Measurements from ENCODE around the gene CIAO2A.
A peak's percentile ranks its signal among the peaks of the same experiment; 100 is the strongest.
"Not testable (repeated sequence)": the region's sequence is repeated elsewhere in the genome, so short reads cannot be mapped to it uniquely, and the experiment has no call there.

CIAO2A gene

DNA sequence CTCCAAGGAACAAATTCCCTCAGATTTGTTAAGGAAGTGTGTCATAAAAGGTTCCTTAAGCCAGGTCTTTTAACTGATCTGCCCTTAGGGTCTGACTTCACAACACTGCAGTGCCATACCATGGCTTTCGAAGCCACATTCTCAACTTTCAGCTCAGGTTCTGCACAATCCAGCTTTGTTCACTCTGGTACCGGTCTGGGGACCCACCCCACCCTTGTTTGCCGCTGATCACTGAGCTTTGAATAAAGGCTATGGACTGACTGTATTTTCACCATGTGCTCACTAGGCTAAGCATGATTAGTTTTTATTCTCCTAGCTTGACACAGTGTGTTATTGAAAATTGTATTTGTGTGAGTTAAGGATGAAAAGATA is 18.0 kb upstream of the CIAO2A start:
- DNase-seq: peak in 1 of 14 donors; percentile 8

DNA sequence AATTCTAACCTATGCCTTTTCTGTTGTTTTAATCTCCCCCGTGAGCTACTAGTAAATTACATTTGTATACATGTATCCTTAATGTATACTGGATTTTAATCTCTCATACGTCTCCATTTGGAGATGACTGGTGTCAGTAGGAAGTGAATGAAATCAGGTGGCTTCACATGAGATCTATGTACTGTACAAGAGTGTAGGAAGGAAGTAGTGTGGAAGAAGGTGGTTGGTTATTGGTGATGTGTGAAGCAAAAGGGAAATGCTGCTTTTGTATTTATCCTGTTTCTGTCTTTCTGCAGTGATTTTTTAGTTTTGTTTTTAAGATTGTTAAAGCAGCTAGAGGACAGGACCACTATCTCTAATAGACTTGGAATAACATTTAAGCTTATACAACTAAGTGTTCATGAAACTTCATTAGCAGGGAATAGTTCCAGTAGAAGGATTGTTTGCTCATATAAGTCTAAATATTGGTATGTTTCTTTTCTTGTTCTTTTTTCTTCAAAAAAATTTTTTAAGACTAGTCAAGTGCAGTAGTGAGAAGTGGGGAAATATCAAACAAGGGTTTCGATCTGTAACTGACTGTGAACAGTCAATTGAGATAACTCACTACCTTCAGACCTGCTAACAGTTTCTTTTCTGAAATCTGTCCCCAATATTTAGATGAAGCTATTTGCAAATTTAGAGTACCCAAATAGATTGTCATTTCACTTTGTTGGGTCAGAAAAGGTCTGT is 17.5 kb upstream of the CIAO2A start:
- no peak for DNase-seq

DNA sequence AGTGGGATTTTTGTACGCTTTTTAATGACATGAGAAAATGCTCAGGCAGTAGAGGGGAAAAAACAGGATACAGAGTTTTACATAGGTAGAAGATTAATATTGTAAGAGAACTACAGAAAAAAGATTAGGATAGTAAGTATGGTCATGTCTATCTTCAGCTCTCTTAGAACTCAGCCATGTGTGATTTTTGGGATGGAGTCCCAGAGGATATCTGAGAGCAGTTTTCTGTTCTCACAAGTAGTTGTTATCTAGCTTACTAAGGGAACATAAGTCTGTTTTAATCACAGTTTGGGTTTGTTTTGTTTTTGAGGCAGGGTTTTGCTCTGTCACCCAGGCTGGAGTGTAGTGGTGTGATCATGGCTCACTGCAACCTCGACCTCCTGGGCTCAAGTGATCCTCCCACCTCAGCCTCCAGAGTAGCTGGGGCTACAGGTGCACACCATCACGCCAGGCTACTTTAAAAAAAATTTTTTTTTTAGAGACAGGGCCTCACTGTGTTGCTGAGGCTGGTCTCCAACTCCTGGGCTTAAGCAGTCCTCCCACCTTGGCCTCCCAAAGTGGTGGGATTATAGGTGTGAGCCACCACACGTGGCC is 16.6 kb upstream of the CIAO2A start:
- DNase-seq: not testable (repeated sequence)

DNA sequence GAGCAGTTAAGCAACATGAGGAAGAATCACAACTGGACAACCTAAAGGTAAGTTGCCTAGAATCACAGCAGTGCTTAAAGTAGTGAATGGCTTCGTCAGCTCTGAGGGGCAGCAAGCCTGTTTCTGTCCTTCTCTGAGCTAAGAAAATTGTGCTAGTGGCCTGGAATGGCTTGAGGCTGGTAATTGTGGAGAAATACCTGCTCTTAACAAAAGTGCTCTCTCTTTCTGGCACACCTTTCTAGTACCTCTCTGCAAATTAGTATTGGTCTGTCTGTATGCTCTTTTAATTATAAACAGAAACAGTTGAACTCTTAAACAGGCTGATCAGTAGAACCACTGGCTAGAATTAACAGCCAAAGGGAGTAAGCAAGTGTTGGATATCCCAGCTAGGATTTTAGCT is 13.7 kb upstream of the CIAO2A start:
- no peak for DNase-seq

DNA sequence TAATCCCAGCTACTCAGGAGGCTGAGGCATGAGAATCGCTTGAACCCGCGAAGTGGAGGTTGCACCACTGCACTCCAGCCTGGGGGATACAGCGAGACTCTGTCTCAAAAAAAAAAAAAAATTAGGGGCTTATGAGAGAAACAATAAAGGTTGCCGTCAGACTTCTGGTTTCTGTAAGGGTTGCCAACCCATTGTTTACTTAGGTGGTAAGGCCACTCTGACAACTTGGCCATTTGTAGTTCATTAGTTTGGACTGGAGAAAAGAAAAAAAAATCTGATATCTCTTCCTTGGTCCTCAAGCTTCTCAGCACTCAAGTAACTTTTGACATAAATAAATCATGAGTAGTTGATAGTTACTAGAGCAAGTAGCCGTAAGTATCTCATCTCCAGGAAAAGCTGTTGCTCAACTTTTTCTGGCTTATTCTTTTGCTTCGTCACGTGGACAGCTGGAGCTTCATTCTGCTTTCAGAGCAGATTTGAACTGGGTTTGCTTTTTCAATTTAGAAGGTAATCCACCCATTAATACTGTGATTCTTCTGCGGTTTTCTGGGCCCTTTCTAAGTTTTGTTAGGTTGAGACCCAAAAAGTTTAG is 11.6 kb upstream of the CIAO2A start:
- no peak for DNase-seq

DNA sequence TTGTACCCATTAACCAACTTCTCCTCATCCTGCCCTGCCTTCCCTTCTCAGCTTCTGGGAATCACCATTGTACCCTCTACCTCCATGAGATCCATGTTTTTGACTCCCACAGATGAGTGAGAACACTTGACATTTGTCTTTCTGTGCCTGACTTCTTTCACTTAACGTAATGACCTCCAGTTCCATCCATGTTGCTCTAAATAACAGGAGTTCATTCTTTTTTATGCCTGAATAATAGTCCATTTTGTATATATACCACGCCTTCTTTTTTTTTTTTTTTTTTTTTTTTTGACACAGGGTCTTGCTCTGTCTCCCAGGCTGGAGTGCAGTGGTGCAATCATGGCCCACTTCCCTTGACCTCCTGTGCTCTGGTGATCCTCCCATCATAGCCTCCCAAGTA is 8.9 kb upstream of the CIAO2A start:
- no peak for DNase-seq

DNA sequence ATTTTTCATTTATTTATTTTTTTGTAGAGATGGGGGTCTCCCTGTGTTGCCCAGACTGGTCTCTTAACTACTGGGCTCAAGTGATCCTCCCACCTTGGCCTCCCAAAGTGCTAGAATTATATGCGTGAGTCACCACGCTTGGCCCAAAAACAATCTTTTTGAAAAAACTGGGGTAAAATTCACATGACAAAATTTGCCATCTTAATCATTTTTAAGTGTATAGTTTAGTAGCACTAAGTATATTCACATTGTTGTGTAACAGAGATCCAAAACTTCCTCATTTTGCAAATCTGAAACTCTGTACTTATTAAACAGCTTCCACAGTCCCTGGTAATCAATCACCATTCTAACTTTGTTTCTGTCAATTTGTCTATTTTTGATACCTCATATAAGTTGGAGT is 7.3 kb upstream of the CIAO2A start:
- no peak for DNase-seq

DNA sequence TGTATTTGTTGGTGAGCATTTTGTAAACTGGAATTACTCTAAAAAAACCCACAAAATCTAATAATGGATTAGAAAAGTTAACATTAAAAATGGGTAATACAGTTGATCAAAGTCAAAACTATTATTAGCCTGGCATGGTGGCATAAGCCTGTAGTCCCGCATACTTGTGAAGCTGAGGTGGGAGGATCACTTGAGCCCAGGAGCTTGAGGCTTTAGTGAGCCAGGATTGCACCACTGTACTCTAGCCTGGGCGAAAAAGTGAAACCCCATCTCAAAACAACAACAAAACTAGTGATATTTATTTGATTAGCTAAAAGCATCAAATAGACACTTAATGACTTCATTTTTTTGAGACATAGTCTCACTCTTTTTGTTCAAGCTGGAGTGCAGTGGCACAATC is 5.7 kb upstream of the CIAO2A start:
- no peak for DNase-seq

DNA sequence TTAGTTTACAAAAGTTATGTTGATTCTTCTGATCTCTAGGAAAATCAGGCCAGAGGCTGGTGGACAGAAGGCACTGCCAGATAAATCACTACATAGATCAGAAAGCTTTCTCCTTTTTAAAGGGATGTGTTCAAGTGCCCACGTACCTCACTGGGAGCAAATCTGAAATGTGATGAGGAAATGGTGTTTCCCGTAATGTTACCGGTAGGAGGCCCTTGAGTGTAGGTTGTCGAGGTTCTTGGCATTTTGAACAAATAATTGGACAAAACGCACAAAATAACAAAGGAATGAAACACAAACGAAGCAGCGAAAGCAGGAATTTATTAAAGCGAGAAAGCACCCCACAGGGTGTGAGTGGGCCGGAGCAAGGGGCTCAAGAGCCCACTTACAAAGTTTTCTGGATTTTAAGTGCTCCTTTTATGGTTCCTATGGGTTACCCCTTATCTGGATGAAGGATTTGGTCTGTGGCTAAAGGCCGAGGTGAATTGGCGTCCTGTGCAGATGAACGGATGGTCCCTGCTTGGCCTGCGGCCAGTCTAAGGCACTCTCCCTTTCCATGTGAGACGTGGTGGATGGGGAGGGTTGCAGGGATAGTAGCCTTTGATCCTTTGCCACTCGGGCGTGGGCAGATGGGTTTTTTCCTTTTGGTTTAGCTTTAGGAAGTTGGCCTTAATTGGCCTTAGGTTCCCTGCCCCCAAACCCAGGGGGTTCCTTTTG is 3.2 kb upstream of the CIAO2A start:
- DNase-seq: no peak

DNA sequence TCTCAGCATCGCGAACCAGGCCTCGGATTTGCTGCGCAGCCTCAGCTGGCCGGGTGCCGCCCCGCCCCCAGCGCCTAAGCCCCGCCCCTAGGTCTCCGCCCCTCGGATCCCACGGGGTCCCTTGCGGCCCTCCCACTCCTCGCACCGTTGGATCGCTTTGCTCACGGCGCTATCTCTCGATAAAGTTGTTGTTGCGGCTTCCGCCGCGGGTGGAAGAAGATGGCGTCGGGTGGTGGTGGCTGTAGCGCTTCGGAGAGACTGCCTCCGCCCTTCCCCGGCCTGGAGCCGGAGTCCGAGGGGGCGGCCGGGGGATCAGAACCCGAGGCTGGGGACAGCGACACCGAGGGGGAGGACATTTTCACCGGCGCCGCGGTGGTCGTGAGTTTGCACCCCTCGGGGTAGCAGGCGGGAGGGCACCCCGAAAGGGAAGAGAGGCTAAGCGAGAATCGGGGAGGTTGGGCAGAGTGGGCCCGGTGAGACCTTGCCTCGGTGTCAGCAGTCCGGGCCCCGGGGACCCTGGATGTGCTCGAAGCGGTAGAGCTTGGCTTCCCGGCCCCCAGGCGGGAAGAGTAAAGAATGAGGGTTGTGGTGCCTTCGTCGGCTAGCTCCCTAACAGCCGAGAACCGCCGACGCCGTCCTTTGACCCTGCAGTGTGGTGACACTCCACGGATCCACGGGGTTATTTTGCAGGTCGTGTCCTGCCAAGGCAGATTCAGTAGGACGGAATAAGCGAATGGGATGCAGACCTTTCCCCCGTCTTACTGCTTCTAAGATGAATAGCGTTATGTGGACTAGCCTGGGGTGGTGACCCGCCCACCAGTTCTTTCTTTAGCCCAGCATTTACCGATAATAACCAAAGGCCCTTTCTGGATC is 2.4 kb upstream of the CIAO2A start, which contains the start of gene SNX1:
Gene SNX1 (plus strand): TSS at position 188 of the 873 bp plus-strand sequence. CDS start 32 bp downstream, at position 220.
- DNase-seq: peak; percentile 54 to 96 (median 91)

DNA sequence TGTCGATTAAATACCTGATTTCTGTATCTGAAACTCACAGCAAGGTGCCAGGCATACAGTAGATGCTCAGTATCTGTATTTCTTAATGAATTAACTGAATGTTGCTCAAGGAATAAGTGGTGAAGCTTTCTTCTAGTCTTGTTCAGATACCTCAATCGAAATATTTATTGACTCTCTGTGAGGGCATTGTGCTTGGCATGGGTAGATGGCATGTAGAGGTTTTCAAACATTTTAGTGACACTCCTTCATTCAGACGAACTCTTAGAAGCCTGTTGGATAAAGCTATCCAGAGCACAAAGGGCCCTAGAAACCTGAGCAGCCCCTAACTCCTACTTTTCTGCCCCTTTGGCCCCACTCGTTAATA is 1.8 kb upstream of the CIAO2A start:
- no peak for DNase-seq

DNA sequence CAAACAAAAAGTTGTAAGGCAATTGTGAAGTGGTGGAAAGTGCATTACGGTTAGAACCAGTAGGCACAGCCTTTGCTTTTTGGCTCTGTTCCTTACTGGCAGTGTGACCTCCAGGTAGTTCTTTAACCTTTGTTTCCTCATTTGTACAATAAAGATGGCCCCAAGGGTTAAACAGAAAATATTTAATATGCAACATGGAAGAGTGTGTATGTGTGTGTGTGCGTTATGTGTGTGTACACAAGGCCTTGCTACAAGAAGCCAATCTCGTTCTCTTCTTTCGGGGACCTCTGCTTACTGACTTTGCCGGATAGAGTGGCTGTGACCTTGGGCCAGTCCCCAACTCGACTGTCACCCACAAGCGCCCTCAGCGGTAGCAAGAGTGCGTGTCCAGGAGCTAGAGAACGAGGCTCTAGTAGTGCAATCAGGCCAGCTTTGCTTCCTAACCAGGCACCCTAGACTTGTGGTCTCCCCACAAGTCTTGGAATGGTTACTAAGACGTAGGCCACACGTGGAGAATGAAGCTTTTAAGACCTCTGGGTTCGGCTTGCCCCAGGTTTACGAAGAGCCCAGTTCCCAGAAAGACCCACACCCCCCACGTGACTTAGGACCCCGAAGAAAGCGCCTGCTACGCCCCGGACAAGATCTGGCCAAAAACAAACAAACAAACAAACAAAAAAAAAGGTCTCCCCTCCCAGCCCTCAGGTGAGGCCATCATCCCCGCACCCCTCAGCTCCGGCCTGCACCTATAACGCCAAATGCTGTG is 593 bp downstream of the CIAO2A start:
- DNase-seq: peak in 6 of 14 donors; percentile 22 to 52 (median 44)

DNA sequence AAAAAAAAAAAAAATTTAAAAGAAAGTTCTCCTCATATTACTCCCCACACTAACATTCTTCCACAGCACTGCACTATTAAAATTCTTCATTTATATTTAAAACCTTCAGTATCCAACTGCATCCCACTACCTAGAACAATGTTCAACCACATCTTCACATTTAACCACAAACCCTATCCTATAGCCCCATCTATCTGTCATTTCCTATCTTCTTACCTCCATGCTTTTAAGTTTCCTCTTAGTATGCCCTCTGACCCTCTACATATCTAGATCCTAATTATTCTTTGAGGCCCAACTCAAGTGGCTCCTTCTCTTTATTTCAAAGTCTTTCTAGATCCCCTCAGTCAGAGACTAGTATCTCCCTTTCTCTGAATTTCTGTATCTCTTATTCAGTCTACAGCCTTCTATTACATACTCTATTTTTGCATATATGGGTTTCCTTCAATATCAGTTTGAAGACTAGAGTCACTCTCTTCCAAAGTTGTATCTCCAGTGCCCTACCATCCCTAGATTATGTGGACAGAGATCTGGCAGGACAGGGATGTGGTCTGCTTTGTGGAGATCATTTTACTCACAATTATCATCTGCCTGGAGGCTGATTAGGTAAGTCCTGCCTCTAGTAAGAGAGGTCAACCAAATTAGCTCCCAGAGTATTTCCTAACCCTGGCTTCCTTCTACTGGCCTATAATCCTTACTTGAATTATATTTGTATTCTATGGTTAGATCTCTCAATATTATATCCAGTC is 1.4 kb downstream of the CIAO2A start:
- no peak for DNase-seq

DNA sequence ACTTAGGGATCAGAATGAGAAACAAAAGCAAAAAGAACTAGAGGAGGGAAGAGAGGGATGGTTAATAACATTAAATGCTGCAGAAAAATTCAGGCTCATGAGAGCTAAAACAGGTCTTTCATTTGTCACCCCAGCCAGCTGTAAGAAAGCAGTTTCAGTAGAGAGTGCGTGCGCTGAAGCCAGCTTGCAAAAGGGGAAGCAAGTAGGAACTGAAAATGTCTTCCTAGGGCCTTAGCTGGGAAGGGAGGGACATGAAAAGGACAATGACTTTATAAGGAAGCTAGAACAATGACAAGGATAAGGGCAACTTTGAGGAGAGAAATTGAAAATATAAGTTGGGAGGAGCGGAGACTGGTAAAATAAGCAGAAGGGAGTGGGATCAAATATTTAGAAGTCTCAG is 3.1 kb downstream of the CIAO2A start:
- DNase-seq: no peak

DNA sequence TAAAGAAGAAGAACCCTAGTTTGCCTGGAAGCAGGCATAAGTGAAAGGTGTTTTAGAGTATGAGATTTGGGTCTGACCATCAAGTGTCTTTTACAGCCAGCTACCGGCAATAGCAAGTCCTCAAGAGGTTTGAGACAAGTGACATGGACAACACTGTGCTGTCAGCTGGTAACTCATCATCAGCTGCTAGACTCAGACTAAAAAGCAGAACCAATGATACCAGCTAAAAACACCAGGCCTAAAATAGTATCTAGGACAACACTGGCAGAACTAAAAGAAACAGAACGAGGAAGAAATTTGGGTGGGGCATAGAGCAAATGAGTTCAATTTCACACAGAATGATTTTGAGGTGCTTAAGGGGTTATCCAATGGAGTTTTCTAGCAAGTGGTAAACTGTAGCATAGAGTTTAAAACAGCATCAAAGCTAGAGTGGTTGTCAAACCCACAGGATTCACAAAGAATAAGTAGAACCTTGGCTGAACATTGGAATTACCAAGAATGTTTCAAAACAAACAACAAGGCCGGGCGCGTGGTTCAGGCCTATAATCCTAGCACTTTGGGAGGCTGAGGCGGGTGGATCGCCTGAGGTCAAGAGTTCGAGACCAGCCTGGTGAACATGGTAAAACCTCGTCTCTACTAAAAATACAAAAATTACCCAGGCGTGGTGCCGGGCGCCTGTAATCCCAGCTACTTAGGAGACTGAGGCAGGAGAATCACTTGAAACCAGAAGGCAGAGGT is 3.9 kb downstream of the CIAO2A start:
- DNase-seq: no peak

DNA sequence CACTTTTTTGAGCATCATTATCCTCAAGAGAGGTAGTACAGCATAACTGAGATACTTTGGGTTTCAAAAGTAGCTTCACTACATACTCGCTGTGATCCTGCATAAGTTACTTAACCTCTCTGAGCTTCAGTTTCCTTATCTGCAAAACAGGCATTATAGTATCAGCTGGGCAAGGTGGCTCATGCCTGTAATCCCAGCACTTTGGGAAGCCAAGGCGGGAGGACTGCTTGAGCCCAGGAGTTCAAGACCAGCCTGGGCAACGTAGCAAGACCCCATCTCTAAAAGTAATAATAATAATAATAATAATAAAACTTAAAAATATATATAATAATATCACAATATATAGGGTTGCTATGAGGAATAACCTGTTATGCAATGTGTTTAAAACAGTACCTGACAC is 10.9 kb downstream of the CIAO2A start:
- no peak for DNase-seq

DNA sequence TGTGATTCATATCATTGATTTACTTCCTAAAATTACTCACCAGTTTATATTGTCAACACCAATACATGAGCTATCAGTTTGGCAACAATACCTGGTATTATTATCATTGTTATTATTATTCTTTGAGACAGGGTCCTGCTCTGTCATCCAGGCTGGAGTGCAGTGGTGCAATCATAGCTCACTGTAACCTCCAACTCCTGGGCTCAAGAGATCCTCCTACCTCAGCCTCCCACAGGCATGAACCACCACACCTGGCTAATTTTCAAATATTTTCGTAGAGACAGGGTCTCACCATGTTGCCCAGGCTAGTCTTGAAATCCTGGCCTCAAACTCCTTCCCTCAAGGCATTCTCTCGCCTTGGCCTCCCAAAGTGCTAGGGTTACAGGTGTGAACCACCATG is 20.1 kb downstream of the CIAO2A start:
- DNase-seq: not testable (repeated sequence)

DNA sequence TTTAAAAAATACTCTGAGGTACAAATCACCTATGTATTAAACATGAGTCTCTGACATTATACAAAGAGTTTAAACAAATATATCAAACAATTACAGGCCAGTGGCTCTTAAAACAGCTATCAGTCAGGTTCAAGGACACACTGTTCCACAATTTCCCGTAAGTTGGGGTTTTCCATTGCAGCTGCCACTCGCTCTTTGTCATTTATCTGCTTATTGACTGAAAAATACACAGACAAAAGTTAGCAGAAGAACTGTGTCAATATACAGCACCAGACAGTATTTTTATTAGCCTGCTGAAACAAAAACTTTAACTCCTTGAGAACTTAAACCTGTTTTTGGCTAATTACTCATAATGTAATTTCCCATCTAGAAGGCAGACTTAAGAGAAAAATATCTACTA is 20.8 kb downstream of the CIAO2A start:
- DNase-seq: no peak

DNA sequence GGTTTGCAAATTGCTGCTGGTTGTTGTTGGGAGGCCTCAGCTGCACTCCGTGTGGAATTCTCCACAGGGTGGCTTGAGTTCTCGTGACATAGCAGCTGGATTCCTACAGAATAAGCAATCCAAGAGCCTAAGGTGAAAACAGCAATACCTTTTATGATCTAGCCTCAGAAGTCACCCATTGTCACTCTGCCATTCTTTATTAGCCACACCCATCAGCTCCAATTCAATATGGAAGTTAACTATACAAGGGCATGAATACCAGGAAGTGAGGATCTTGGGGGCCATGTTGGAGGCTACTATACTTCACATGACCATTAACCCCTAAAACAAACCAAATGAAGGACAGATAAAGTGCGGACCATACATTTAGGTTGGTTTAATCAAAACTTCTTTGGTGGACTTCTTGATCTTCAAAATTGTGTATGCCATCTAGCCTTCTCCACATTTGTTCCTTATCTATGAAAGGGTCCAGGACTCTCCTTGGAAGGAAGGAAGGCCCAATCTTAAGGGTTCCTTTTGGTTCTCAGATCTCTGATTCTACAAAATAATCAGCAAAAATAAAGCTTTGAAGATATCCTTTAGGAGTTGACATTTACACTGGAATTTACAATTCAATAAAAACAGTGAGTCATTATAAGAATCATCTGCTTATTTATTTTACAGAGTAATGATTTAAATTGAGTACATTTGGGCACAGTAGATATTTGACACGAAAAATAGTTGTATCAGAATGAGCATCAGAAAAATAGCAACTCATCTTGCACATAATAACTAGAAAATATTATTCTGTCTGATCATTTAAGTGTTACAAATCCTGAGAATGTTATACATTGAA is 21.5 kb downstream of the CIAO2A start:
- no peak for DNase-seq
